ENCODE results near the gene NFIC.

The NFIC gene

DNA sequence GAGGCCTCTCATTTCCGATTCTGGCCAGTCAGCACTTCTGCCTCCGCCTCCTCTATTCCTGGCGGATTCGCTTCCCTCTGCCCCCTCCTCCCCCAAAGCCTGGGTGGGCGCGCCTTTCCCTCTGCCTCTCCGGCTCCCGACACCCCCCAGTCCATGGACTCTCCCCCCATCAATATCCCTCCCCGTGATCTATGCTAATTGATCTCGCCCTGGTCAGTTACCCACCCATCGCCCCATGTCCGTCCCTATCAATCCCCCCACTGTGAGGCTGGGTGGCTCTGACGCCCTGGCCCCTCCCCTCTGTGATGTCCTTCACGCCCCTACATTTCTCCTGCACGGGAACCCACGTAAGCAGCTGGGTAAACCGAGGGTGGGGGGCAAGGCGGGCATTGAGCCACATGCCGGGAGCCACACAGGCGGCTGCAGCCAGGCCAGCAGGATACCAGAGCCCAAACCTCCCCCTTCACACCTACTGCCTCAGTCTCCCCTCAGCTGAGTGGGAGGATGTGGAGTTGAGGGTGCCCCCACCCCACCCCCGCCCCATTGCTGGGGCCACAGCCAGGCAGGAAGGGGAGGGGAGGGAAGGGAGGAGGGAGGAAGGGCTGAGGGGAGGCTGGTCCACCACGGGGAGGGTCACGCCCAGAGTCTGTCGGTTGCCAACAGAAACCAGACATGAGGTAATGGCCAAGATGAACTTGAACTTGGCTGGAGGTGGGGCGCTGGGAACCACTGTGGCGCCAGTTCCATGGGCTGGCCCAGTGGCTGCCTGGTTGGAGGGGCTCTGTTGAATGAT, 92.9 kb downstream of the NFIC start:
- no peak overlapping the region for H3K27ac ChIP-seq
- TF ChIP-seq ZFX (IDR thresholded peaks at IDR 0.05; ENCODE audit: borderline replicate concordance) = no peak
- TF ChIP-seq, protein P1, sequence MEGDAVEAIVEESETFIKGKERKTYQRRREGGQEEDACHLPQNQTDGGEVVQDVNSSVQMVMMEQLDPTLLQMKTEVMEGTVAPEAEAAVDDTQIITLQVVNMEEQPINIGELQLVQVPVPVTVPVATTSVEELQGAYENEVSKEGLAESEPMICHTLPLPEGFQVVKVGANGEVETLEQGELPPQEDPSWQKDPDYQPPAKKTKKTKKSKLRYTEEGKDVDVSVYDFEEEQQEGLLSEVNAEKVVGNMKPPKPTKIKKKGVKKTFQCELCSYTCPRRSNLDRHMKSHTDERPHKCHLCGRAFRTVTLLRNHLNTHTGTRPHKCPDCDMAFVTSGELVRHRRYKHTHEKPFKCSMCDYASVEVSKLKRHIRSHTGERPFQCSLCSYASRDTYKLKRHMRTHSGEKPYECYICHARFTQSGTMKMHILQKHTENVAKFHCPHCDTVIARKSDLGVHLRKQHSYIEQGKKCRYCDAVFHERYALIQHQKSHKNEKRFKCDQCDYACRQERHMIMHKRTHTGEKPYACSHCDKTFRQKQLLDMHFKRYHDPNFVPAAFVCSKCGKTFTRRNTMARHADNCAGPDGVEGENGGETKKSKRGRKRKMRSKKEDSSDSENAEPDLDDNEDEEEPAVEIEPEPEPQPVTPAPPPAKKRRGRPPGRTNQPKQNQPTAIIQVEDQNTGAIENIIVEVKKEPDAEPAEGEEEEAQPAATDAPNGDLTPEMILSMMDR (IDR thresholded peaks at IDR 0.05) = no peak

GRCh38 chr19:3459965-3460582, 93.7 kb downstream of the NFIC start:
- no peak overlapping the region for H3K27ac ChIP-seq
- TF ChIP-seq, protein P1 (IDR thresholded peaks at IDR 0.05) = no peak
- no peak for TF ChIP-seq ZFX (IDR thresholded peaks at IDR 0.05; ENCODE audit: borderline replicate concordance)

GRCh38 chr19:3462991-3463713, 96.8 kb downstream of the NFIC start:
- TF ChIP-seq, protein P1 (IDR thresholded peaks at IDR 0.05) = no peak
- no peak for TF ChIP-seq ZFX (IDR thresholded peaks at IDR 0.05; ENCODE audit: borderline replicate concordance)

DNA sequence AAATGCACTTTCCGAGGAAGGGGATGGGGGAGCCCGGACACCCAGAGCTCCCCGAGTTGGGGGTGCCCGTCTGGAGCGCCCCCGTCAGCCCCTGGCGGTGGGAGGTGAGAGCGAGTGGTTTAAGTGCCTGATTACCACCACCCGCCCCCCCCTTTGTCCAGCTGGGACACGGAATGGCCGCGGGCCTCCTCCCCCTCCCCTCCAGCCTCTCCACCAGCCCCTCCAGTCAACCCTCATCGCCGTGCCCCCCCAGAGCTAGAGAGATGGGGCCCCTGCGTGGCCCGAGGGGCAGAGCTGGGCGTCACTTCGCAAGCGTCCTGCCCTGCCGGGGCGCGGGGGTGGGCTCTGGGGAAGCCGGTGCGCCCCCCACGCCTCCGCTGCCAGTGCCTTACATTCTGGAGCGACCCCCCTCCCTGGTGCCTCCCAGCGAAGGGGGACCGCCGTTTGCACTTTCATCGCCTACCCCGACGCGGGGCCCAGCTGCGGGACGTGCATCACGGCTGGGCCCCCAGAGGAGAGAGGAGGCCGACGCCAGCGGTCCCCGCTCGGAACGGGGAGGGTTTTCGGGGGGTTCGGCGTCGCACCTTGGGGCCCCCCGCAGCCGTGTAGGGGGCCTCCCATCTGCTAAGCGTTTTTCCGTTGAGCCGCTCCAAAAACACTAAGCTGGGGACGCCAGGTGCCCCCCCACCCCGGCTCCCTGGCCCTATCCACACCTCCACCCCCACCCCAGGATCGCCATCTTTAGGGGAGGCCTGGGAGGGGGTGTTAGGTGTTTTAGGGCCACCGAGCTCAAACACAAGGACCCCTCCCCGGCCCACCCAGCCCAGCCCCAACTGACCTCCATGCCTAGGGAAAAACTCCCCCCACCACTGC, 97.6 kb downstream of the NFIC start:
- TF ChIP-seq, protein P1 (IDR thresholded peaks at IDR 0.05) = no peak
- no peak for TF ChIP-seq ZFX (IDR thresholded peaks at IDR 0.05; ENCODE audit: borderline replicate concordance)
- no peak overlapping the region for H3K27ac ChIP-seq

More at GRCh38 chr19:3462991-3463713, 96.8 kb downstream of the NFIC start:
- H3K27ac ChIP-seq = no peak overlapping the region

DNA sequence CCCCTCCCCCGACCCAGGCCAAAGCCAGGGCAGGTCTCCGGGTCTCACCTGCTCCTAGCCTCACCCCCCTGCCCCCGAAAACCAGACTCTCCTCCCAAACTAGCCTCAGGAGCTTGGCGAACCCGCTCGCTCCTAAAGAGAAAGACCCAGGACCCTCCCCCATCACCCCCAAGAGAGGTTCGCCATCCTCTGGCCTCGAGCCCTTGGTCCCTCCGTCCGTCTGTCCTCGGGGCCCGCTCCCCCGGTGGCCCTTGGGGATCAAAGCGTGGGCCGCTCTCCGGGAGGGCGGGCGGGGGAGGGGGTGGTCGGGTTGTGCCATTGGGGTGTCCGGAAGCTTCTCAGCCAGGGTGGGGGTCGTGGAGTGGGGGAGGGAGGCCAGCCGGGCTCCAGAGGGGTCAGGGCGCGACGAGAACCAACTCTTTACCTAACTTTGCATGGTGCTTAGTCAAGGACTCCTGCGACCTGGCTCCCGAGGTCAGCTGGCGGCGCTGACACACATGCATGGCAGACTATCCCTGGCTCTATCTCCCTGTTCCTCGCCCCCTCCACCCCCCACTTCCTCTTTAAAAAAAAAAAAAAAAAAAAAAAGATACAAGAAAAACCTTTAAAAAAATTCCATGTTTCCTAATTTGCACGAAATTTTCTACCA, 98.3 kb downstream of the NFIC start:
- TF ChIP-seq, protein P1 (IDR thresholded peaks at IDR 0.05) = no peak
- TF ChIP-seq ZFX (IDR thresholded peaks at IDR 0.05; ENCODE audit: borderline replicate concordance) = no peak
- no peak overlapping the region for H3K27ac ChIP-seq

- H3K27ac ChIP-seq = no peak overlapping the region
- no peak for TF ChIP-seq ZFX (IDR thresholded peaks at IDR 0.05; ENCODE audit: borderline replicate concordance)
- TF ChIP-seq, protein P1 (IDR thresholded peaks at IDR 0.05) = no peak
These were observed 99.2 kb downstream of the NFIC start for GRCh38 chr19:3465552-3465951.
